22Rv1 (cell line): ENCODE data around the gene SSTR1.

Experiments used
- CTCF ChIP-seq: fragments of 450-650 bp; IDR thresholded peaks from 2 replicates; pipeline ENCODE4 v1.5.1; 2017; ENCODE audit warnings: mild to moderate bottlenecking
- ZFX ChIP-seq: fragments of 450-650 bp; IDR thresholded peaks from 2 replicates; pipeline ENCODE4 v1.6.1; 2017; ENCODE audit warnings: antibody characterized with exemption, borderline replicate concordance

GRCh38 chr14:38253676-38254075 is 46.0 kb downstream of the SSTR1 start:
- TF ChIP-seq CTCF (no peak), ZFX (no peak)
